GM12864 (cell line): ENCODE results near the gene STYXL2.

Source experiments
- DNase-seq: peaks from one replicate; pipeline ENCODE4 v3.0.0-alpha.2; 2011; ENCODE audit warnings: low read depth
- H3K4me3 ChIP-seq: 2 replicates; pipeline ENCODE4 v1.5.1; 2011; ENCODE audit warnings: mild to moderate bottlenecking, low read depth, low read length, control low read depth
- CTCF ChIP-seq: IDR thresholded peaks from 2 replicates; pipeline ENCODE4 v1.5.1; 2011; ENCODE audit warnings: low read depth, mild to moderate bottlenecking, moderate library complexity, low read length, control low read depth, inconsistent platforms; ENCODE audit errors: missing control alignments

STYXL2 gene

GRCh38 chr1:167122121-167122480 is 28.2 kb downstream of the STYXL2 start:
- no peak for TF ChIP-seq CTCF
- no peak for DNase-seq
- no peak overlapping the region for H3K4me3 ChIP-seq

- no peak for TF ChIP-seq CTCF
- H3K4me3 ChIP-seq: no peak overlapping the region
- DNase-seq: no peak
Observed at GRCh38 chr1:167122568-167122967, 28.7 kb downstream of the STYXL2 start.

GRCh38 chr1:167126317-167126716 is 32.4 kb downstream of the STYXL2 start:
- H3K4me3 ChIP-seq: no peak overlapping the region
- no peak for TF ChIP-seq CTCF
- DNase-seq: no peak

GRCh38 chr1:167126811-167127210 is 32.9 kb downstream of the STYXL2 start:
- H3K4me3 ChIP-seq: no peak overlapping the region
- no peak for DNase-seq
- TF ChIP-seq CTCF: no peak

- H3K4me3 ChIP-seq: no peak overlapping the region
- no peak for TF ChIP-seq CTCF
- DNase-seq: no peak
Observed at GRCh38 chr1:167127236-167127635, 33.4 kb downstream of the STYXL2 start.

GRCh38 chr1:167127661-167128060 is 33.8 kb downstream of the STYXL2 start:
- no peak for DNase-seq
- TF ChIP-seq CTCF: no peak
- no peak overlapping the region for H3K4me3 ChIP-seq

GRCh38 chr1:167128261-167129227 is 34.7 kb downstream of the STYXL2 start:
- no peak for DNase-seq
- no peak overlapping the region for H3K4me3 ChIP-seq
- TF ChIP-seq CTCF: no peak
